ENCODE data around the gene MEGF11. TPM values are rescaled to one million over a fixed set of nuclear protein-coding genes. Genes with fewer than 3 reads are reported as not detected.

Gene MEGF11
- total RNA-seq, 2 donors from 2014 or later: not detected

- H3K4me1 Mint-ChIP-seq: peaks cover 2% of the 10 kb centered on the region
- no peak overlapping the region for H3K4me3 Mint-ChIP-seq
- no peak overlapping the region for H3K27ac Mint-ChIP-seq
- DNase-seq: no peak
- H3K9me3 ChIP-seq (ENCODE audit: control insufficient read depth, low read length, poor library complexity, severe bottlenecking): no peaks in the 10 kb centered on the region
- peaks cover 81% of the 10 kb centered on the region for H3K27me3 Mint-ChIP-seq
- peaks cover 4% of the 10 kb centered on the region for H3K36me3 Mint-ChIP-seq (ENCODE audit: low read depth)
- no peak for ATAC-seq
Observed at GRCh38 chr15:65970937-65971740, 282.4 kb downstream of the MEGF11 start.

- peaks cover 4% of the 10 kb centered on the region for H3K36me3 Mint-ChIP-seq (ENCODE audit: low read depth)
- ATAC-seq (no peak), DNase-seq (no peak)
- H3K27ac Mint-ChIP-seq: no peak overlapping the region
- H3K27me3 Mint-ChIP-seq: peaks cover 78% of the 10 kb centered on the region
- peak overlapping the region; percentile 26 for H3K4me3 Mint-ChIP-seq
- H3K4me1 Mint-ChIP-seq: peaks cover 2% of the 10 kb centered on the region
- no peaks in the 10 kb centered on the region for H3K9me3 ChIP-seq (ENCODE audit: control insufficient read depth, low read length, poor library complexity, severe bottlenecking)
Observed at GRCh38 chr15:65969865-65970816, 283.4 kb downstream of the MEGF11 start.

- ATAC-seq (no peak), DNase-seq (no peak)
- peaks cover 4% of the 10 kb centered on the region for H3K36me3 Mint-ChIP-seq (ENCODE audit: low read depth)
- no peak overlapping the region for H3K27ac Mint-ChIP-seq
- peaks cover 2% of the 10 kb centered on the region for H3K4me1 Mint-ChIP-seq
- no peaks in the 10 kb centered on the region for H3K9me3 ChIP-seq (ENCODE audit: control insufficient read depth, low read length, poor library complexity, severe bottlenecking)
- peaks cover 77% of the 10 kb centered on the region for H3K27me3 Mint-ChIP-seq
- no peak overlapping the region for H3K4me3 Mint-ChIP-seq
Observed at GRCh38 chr15:65968511-65968910, 285.0 kb downstream of the MEGF11 start.

GRCh38 chr15:65964792-65965433, 288.6 kb downstream of the MEGF11 start:
- H3K27me3 Mint-ChIP-seq: peaks cover 71% of the 10 kb centered on the region
- H3K36me3 Mint-ChIP-seq (ENCODE audit: low read depth): peaks cover 1% of the 10 kb centered on the region
- DNase-seq: no peak
- no peaks in the 10 kb centered on the region for H3K9me3 ChIP-seq (ENCODE audit: control insufficient read depth, low read length, poor library complexity, severe bottlenecking)
- H3K27ac Mint-ChIP-seq: no peak overlapping the region
- H3K4me3 Mint-ChIP-seq: no peak overlapping the region
- no peak for ATAC-seq
- peaks cover 3% of the 10 kb centered on the region for H3K4me1 Mint-ChIP-seq

- Mint-ChIP-seq H3K4me3 (no peak overlapping the region), H3K27ac (no peak overlapping the region), H3K27me3 (peaks cover 62% of the 10 kb centered on the region), H3K4me1 (peaks cover 3% of the 10 kb centered on the region), H3K36me3 (ENCODE audit: low read depth) (no peaks in the 10 kb centered on the region)
- DNase-seq (no peak), ATAC-seq (no peak)
- no peaks in the 10 kb centered on the region for H3K9me3 ChIP-seq (ENCODE audit: control insufficient read depth, low read length, poor library complexity, severe bottlenecking)
Observed at GRCh38 chr15:65963911-65964482, 289.6 kb downstream of the MEGF11 start.

GRCh38 chr15:65963358-65963757, 290.2 kb downstream of the MEGF11 start:
- H3K9me3 ChIP-seq (ENCODE audit: control insufficient read depth, low read length, poor library complexity, severe bottlenecking): no peaks in the 10 kb centered on the region
- Mint-ChIP-seq H3K27ac (no peak overlapping the region), H3K4me3 (no peak overlapping the region), H3K4me1 (peaks cover 3% of the 10 kb centered on the region), H3K27me3 (peaks cover 60% of the 10 kb centered on the region), H3K36me3 (ENCODE audit: low read depth) (no peaks in the 10 kb centered on the region)
- DNase-seq: no peak
- no peak for ATAC-seq

GRCh38 chr15:65962187-65962586, 291.4 kb downstream of the MEGF11 start:
- H3K36me3 Mint-ChIP-seq (ENCODE audit: low read depth): no peaks in the 10 kb centered on the region
- no peaks in the 10 kb centered on the region for H3K9me3 ChIP-seq (ENCODE audit: control insufficient read depth, low read length, poor library complexity, severe bottlenecking)
- no peak overlapping the region for H3K27ac Mint-ChIP-seq
- peaks cover 48% of the 10 kb centered on the region for H3K27me3 Mint-ChIP-seq
- peaks cover 3% of the 10 kb centered on the region for H3K4me1 Mint-ChIP-seq
- no peak for DNase-seq
- ATAC-seq: no peak
- H3K4me3 Mint-ChIP-seq: no peak overlapping the region

- no peak overlapping the region for H3K27ac Mint-ChIP-seq
- no peaks in the 10 kb centered on the region for H3K9me3 ChIP-seq (ENCODE audit: control insufficient read depth, low read length, poor library complexity, severe bottlenecking)
- H3K4me3 Mint-ChIP-seq: no peak overlapping the region
- peaks cover 35% of the 10 kb centered on the region for H3K27me3 Mint-ChIP-seq
- H3K36me3 Mint-ChIP-seq (ENCODE audit: low read depth): no peaks in the 10 kb centered on the region
- peaks cover 3% of the 10 kb centered on the region for H3K4me1 Mint-ChIP-seq
- DNase-seq: no peak
- ATAC-seq: no peak
Observed at GRCh38 chr15:65960586-65960985, 293.0 kb downstream of the MEGF11 start.

GRCh38 chr15:65958835-65959234, 294.7 kb downstream of the MEGF11 start:
- H3K4me3 Mint-ChIP-seq: no peak overlapping the region
- H3K9me3 ChIP-seq (ENCODE audit: control insufficient read depth, low read length, poor library complexity, severe bottlenecking): no peaks in the 10 kb centered on the region
- H3K27me3 Mint-ChIP-seq: peaks cover 34% of the 10 kb centered on the region
- no peak overlapping the region for H3K27ac Mint-ChIP-seq
- no peak for ATAC-seq
- H3K36me3 Mint-ChIP-seq (ENCODE audit: low read depth): no peaks in the 10 kb centered on the region
- DNase-seq: no peak
- H3K4me1 Mint-ChIP-seq: peaks cover 3% of the 10 kb centered on the region

GRCh38 chr15:65957451-65957850, 296.1 kb downstream of the MEGF11 start:
- H3K36me3 Mint-ChIP-seq (ENCODE audit: low read depth): no peaks in the 10 kb centered on the region
- H3K27ac Mint-ChIP-seq: no peak overlapping the region
- no peak overlapping the region for H3K4me3 Mint-ChIP-seq
- DNase-seq (no peak), ATAC-seq (no peak)
- no peaks in the 10 kb centered on the region for H3K9me3 ChIP-seq (ENCODE audit: control insufficient read depth, low read length, poor library complexity, severe bottlenecking)
- H3K4me1 Mint-ChIP-seq: peaks cover 4% of the 10 kb centered on the region
- peaks cover 25% of the 10 kb centered on the region for H3K27me3 Mint-ChIP-seq

GRCh38 chr15:65956899-65957298, 296.7 kb downstream of the MEGF11 start:
- H3K36me3 Mint-ChIP-seq (ENCODE audit: low read depth): no peaks in the 10 kb centered on the region
- no peak for DNase-seq

GRCh38 chr15:65956307-65956706, 297.2 kb downstream of the MEGF11 start:
- DNase-seq (no peak), ATAC-seq (no peak)
- no peak overlapping the region for H3K4me3 Mint-ChIP-seq
- no peaks in the 10 kb centered on the region for H3K36me3 Mint-ChIP-seq (ENCODE audit: low read depth)
- peaks cover 15% of the 10 kb centered on the region for H3K27me3 Mint-ChIP-seq
- no peaks in the 10 kb centered on the region for H3K9me3 ChIP-seq (ENCODE audit: control insufficient read depth, low read length, poor library complexity, severe bottlenecking)
- H3K27ac Mint-ChIP-seq: no peak overlapping the region
- peaks cover 4% of the 10 kb centered on the region for H3K4me1 Mint-ChIP-seq

More at GRCh38 chr15:65956899-65957298, 296.7 kb downstream of the MEGF11 start:
- no peaks in the 10 kb centered on the region for H3K9me3 ChIP-seq (ENCODE audit: control insufficient read depth, low read length, poor library complexity, severe bottlenecking)
- peaks cover 4% of the 10 kb centered on the region for H3K4me1 Mint-ChIP-seq
- peaks cover 19% of the 10 kb centered on the region for H3K27me3 Mint-ChIP-seq
- no peak for ATAC-seq
- H3K4me3 Mint-ChIP-seq: no peak overlapping the region
- no peak overlapping the region for H3K27ac Mint-ChIP-seq

Measured in T-helper 17 cell (primary cell).